Measurements from ENCODE around the gene CDK9.

DNA sequence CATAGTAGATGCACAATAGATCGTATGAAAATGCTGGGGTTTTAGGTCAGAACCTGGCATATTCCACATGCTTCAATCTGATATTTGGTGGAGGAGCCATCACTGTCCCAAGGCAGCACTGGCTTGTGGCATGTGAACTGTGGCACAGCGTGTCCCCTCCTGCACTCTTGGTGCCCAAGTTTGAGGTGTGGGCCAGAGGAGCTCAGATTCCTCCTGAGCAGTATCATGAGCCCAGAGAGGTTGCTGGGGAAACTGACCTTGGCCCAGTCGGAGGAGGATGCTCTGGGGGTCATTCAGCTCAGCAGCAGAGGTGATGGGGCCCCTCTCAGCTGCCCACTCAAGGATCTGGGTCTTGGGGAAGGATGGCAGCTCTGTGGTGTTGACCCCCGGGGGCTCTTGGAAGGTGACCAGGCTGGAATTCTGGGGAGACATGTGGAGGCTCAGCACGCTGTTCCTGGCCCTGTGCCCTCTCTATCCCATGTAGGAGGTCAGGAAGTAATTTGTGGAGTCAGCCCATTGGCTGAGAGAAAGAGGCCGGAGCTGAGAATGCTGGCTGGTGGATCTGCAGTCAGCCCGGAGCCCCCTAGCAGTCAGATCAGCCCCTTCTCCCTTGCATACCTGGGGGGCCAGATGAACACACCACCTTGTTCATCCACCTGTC, 40.5 kb downstream of the CDK9 start:
- TF ChIP-seq, protein P1, sequence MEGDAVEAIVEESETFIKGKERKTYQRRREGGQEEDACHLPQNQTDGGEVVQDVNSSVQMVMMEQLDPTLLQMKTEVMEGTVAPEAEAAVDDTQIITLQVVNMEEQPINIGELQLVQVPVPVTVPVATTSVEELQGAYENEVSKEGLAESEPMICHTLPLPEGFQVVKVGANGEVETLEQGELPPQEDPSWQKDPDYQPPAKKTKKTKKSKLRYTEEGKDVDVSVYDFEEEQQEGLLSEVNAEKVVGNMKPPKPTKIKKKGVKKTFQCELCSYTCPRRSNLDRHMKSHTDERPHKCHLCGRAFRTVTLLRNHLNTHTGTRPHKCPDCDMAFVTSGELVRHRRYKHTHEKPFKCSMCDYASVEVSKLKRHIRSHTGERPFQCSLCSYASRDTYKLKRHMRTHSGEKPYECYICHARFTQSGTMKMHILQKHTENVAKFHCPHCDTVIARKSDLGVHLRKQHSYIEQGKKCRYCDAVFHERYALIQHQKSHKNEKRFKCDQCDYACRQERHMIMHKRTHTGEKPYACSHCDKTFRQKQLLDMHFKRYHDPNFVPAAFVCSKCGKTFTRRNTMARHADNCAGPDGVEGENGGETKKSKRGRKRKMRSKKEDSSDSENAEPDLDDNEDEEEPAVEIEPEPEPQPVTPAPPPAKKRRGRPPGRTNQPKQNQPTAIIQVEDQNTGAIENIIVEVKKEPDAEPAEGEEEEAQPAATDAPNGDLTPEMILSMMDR (IDR thresholded peaks at IDR 0.05): no peak
- no peak for TF ChIP-seq POLR2AphosphoS5 (IDR thresholded peaks at IDR 0.05)

All from breast epithelium (tissue), 3 donors.